HG03095 (cell line): Measurements from ENCODE around the gene PGBD5.

Experiments used
- ATAC-seq: cut with Tn5 transposase; IDR thresholded peaks from one replicate; pipeline ENCODE4 v1.9.1; 2021; ENCODE audit warnings: moderate library complexity; ENCODE audit not compliant: unreplicated experiment

Gene PGBD5

DNA sequence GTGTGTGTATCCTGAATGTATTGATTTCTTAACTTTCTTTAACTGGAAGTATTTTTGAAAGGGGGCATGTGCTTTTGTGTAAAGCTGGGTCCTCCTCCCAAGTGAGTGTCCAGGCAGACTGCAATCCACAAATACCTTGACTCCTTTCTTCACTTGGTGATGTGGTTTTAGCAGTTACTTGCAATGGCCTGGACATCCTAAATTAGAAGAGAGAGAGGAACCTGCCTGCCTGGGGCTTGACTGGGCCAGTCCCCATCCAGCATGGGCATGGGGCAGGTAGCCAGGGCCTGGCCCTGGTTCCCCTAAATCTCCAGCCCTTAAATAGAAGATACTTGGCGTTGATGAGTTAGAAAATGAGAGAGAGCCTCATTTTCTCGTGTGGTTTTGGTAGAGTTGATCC lies 159.7 kb downstream of the PGBD5 start:
- no peak for ATAC-seq

DNA sequence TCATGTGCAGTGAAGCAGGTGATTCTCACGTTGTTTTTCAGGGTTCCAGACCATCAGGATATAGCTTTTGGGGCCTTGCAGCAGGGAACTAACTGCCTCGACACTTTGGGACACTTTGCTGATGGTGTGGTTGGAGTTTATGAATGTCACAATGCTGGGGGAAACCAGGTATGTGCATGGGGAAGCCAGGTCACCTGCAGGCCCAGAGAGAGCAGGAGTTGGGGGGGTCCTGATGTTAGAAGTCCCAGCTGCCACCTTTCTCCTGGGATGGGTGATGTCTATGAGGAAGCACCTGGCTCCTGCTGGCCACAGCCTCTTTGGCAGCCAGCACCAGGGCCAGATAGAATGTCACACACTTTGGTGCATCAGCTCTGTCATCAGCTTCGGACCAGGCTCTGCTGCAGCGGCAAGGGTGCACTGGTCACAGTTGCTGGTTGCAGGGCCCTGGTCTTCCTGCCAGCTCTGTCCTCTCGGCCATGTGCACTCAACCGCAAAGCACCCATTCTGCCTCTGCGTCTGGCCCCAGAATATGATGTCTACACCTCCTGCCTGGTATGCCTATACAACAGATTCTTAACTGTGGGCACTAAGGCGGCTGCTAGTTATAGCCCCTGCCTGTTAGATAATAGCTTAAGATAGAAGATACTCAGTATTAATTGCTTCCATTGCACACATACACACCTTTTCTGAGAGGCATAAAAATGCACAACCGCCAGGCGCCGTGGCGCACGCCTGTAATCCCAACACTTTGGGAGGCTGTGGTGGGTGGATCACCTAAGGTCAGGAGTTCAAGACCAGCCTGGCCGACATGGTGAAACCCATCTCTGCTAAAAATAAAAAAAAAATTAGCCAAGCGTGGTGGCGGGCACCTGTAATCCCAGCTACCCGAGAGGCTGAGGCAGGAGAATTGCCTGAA lies 160.7 kb downstream of the PGBD5 start:
- no peak for ATAC-seq
